ENCODE results near the gene OR5C1.
A peak's percentile ranks its signal among the peaks of the same experiment; 100 is the strongest.

DNA sequence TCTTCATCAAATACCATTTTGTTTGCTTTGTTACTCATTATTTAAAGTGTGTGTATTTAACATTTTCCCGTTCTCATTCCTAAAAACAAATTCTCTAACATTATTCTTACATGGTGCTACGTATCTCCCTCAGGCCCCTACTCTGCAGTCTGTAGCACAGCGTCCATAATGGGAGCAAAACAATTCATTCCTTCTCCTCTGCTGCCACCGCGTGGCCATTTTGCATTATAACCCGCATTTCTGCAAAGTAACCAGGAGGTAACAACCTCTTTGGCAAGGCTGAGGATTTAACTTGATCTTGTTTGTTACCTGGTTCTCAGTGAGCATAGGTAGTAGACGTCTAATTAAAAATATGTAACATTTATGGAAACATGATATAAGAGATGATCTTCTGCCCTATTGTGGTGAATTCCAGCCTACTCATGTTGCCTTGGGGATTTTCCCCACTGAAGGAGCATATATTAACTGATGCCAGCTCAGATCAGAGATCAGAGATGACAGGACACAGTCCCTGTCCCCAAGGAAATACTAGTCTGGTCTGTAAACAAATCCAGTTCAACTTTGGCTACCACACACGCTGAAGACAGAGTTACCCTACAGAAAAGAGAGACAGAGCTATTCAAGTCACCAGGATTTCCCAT, 21.7 kb downstream of the OR5C1 start:
- TF ChIP-seq, protein P1, sequence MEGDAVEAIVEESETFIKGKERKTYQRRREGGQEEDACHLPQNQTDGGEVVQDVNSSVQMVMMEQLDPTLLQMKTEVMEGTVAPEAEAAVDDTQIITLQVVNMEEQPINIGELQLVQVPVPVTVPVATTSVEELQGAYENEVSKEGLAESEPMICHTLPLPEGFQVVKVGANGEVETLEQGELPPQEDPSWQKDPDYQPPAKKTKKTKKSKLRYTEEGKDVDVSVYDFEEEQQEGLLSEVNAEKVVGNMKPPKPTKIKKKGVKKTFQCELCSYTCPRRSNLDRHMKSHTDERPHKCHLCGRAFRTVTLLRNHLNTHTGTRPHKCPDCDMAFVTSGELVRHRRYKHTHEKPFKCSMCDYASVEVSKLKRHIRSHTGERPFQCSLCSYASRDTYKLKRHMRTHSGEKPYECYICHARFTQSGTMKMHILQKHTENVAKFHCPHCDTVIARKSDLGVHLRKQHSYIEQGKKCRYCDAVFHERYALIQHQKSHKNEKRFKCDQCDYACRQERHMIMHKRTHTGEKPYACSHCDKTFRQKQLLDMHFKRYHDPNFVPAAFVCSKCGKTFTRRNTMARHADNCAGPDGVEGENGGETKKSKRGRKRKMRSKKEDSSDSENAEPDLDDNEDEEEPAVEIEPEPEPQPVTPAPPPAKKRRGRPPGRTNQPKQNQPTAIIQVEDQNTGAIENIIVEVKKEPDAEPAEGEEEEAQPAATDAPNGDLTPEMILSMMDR (IDR thresholded peaks at IDR 0.05) = peak; percentile 91
- no peak for TF ChIP-seq ZFP36 (IDR thresholded peaks at IDR 0.05; ENCODE audit: borderline replicate concordance, partially characterized antibody)
- TF ChIP-seq, protein P2, sequence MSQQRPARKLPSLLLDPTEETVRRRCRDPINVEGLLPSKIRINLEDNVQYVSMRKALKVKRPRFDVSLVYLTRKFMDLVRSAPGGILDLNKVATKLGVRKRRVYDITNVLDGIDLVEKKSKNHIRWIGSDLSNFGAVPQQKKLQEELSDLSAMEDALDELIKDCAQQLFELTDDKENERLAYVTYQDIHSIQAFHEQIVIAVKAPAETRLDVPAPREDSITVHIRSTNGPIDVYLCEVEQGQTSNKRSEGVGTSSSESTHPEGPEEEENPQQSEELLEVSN (IDR thresholded peaks at IDR 0.05; ENCODE audit: borderline replicate concordance, low read depth) = no peak
- TF ChIP-seq SMC3 (IDR thresholded peaks at IDR 0.05) = peak; percentile 92
- TF ChIP-seq SREBF2 (IDR thresholded peaks at IDR 0.05) = no peak

Measured in A549 (cell line).